DOHH2 (cell line): ENCODE data around the gene LINGO1.

Experiments used
- H3F3A ChIP-seq: fragments of 200-600 bp; sonication (generic), shearing (Covaris generic); 2 replicates; pipeline ENCODE4 v1.6.0; 2016; ENCODE audit warnings: antibody characterized with exemption, mild to moderate bottlenecking; ENCODE audit not compliant: control insufficient read depth, insufficient read depth
- H3K27ac ChIP-seq: fragments of 200-600 bp; sonication (generic); 2 replicates; pipeline ENCODE4 v1.5.1; 2014; ENCODE audit warnings: low read depth, mild to moderate bottlenecking, low read length, moderate library complexity
- H3K27me3 ChIP-seq: fragments of 200-600 bp; sonication (generic); 2 replicates; pipeline ENCODE4 v1.6.1; 2014; ENCODE audit warnings: mild to moderate bottlenecking, low read length, mixed read lengths; ENCODE audit not compliant: control insufficient read depth
- H3K36me3 ChIP-seq: fragments of 200-600 bp; sonication (generic); 2 replicates; pipeline ENCODE4 v1.6.1; 2014; ENCODE audit warnings: mild to moderate bottlenecking, low read length, moderate library complexity, mixed read lengths; ENCODE audit not compliant: control insufficient read depth
- H3K4me1 ChIP-seq: fragments of 200-600 bp; sonication (generic); 2 replicates; pipeline ENCODE4 v1.6.1; 2014; ENCODE audit warnings: mild to moderate bottlenecking, low read length, mixed read lengths; ENCODE audit not compliant: control insufficient read depth
- H3K4me2 ChIP-seq: fragments of 200-600 bp; sonication (generic); 2 replicates; pipeline ENCODE4 v1.6.0; 2014; ENCODE audit warnings: mild to moderate bottlenecking, low read length, moderate library complexity
- H3K4me3 ChIP-seq: fragments of 200-600 bp; sonication (generic); 2 replicates; pipeline ENCODE4 v1.5.1; 2014; ENCODE audit warnings: mild to moderate bottlenecking, low read length, mixed read lengths
- H3K79me2 ChIP-seq: fragments of 200-600 bp; sonication (generic); 2 replicates; pipeline ENCODE4 v1.6.1; 2014; ENCODE audit warnings: mild to moderate bottlenecking, low read length, mixed read lengths; ENCODE audit not compliant: control insufficient read depth
- H3K9me2 ChIP-seq: fragments of 200-600 bp; sonication (generic); replicated peaks from 2 replicates; pipeline ENCODE4 v1.6.1; 2014; ENCODE audit warnings: mild to moderate bottlenecking, low read length, mixed read lengths; ENCODE audit not compliant: control insufficient read depth
- H3K9me3 ChIP-seq: fragments of 200-600 bp; sonication (generic); 2 replicates; pipeline ENCODE4 v1.6.1; 2014; ENCODE audit warnings: antibody characterized with exemption, low read length, mixed read lengths; ENCODE audit not compliant: control insufficient read depth, insufficient read depth
- H4K20me1 ChIP-seq: fragments of 200-600 bp; sonication (generic); 2 replicates; pipeline ENCODE4 v1.6.0; 2014; ENCODE audit warnings: low read depth, mild to moderate bottlenecking, antibody characterized with exemption, low read length, moderate library complexity; ENCODE audit not compliant: control insufficient read depth, insufficient read depth
- EZH2phosphoT487 ChIP-seq: fragments of 200-600 bp; sonication (generic); IDR thresholded peaks from 2 replicates; pipeline ENCODE4 v1.6.1; 2017; ENCODE audit warnings: borderline replicate concordance, mild to moderate bottlenecking, antibody characterized with exemption, low read length, moderate library complexity, mixed read lengths
- TF ChIP-seq, protein P1 (sequence below): fragments of 200-600 bp; sonication (generic); IDR thresholded peaks from one replicate; pipeline ENCODE4 v1.5.1; 2014; ENCODE audit warnings: antibody characterized with exemption, mild to moderate bottlenecking, low read depth, low read length; ENCODE audit not compliant: poor library complexity, severe bottlenecking

Gene LINGO1

GRCh38 chr15:77596821-77597803, 35.6 kb downstream of the LINGO1 start:
- no peaks in the 10 kb centered on the region for H4K20me1 ChIP-seq
- H3K9me3 ChIP-seq = no peaks in the 10 kb centered on the region
- no peaks in the 10 kb centered on the region for H3F3A ChIP-seq
- no peak overlapping the region for H3K27ac ChIP-seq
- 0 out of 2 replicates have a peak, but pooled peaks cover 4% of the 10 kb centered on the region for H3K4me1 ChIP-seq
- no peaks in the 10 kb centered on the region for H3K9me2 ChIP-seq
- no peaks in the 10 kb centered on the region for H3K27me3 ChIP-seq
- no peak overlapping the region for H3K4me2 ChIP-seq
- TF ChIP-seq EZH2phosphoT487 = no peak
- TF ChIP-seq, protein P1, sequence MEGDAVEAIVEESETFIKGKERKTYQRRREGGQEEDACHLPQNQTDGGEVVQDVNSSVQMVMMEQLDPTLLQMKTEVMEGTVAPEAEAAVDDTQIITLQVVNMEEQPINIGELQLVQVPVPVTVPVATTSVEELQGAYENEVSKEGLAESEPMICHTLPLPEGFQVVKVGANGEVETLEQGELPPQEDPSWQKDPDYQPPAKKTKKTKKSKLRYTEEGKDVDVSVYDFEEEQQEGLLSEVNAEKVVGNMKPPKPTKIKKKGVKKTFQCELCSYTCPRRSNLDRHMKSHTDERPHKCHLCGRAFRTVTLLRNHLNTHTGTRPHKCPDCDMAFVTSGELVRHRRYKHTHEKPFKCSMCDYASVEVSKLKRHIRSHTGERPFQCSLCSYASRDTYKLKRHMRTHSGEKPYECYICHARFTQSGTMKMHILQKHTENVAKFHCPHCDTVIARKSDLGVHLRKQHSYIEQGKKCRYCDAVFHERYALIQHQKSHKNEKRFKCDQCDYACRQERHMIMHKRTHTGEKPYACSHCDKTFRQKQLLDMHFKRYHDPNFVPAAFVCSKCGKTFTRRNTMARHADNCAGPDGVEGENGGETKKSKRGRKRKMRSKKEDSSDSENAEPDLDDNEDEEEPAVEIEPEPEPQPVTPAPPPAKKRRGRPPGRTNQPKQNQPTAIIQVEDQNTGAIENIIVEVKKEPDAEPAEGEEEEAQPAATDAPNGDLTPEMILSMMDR = no peak
- no peaks in the 10 kb centered on the region for H3K79me2 ChIP-seq
- H3K36me3 ChIP-seq = no peaks in the 10 kb centered on the region
- H3K4me3 ChIP-seq = no peak overlapping the region

DNA sequence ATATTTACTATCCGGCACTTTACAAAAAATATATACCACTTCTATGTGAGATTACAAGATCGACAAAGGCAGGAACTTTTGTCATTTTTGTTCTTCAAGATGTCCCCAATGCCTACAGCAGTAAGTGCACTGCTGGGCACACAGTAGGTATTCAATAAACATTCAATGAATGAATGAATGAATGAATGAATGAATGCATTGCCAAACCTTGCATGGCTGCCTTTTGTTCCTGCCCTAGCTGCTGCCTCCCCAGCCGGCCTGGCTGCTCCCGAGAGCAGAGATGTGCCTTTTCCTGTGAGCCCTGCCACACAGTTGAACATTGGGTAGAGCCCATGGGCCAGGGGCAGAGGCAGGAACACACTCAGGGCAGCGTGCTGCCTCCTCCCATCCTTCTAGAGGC, 37.5 kb downstream of the LINGO1 start:
- no peaks in the 10 kb centered on the region for H3K79me2 ChIP-seq
- no peak overlapping the region for H3K4me3 ChIP-seq
- no peak overlapping the region for H3K4me2 ChIP-seq
- no peaks in the 10 kb centered on the region for H3K36me3 ChIP-seq
- no peaks in the 10 kb centered on the region for H3K27me3 ChIP-seq
- no peaks in the 10 kb centered on the region for H3F3A ChIP-seq
- H3K4me1 ChIP-seq = 0 out of 2 replicates have a peak, but pooled peaks cover 4% of the 10 kb centered on the region
- no peaks in the 10 kb centered on the region for H4K20me1 ChIP-seq
- H3K9me3 ChIP-seq = no peaks in the 10 kb centered on the region
- no peak overlapping the region for H3K27ac ChIP-seq
- TF ChIP-seq, protein P1 = no peak
- TF ChIP-seq EZH2phosphoT487 = no peak
- H3K9me2 ChIP-seq = no peaks in the 10 kb centered on the region

GRCh38 chr15:77592758-77593157, 40.0 kb downstream of the LINGO1 start:
- Histone ChIP-seq H3K27me3 (no peaks in the 10 kb centered on the region), H4K20me1 (no peaks in the 10 kb centered on the region), H3K4me2 (no peak overlapping the region), H3K27ac (no peak overlapping the region), H3K4me3 (no peak overlapping the region), H3K36me3 (no peaks in the 10 kb centered on the region), H3K9me2 (no peaks in the 10 kb centered on the region), H3K79me2 (no peaks in the 10 kb centered on the region), H3K9me3 (no peaks in the 10 kb centered on the region), H3K4me1 (no peaks in the 10 kb centered on the region), H3F3A (no peaks in the 10 kb centered on the region)
- TF ChIP-seq, protein P1 = no peak
- TF ChIP-seq EZH2phosphoT487 = no peak
